Cardiac septum (tissue), 1 donor: ENCODE measurements around the gene TMEM106B. TPM values are rescaled to one million over a fixed set of nuclear protein-coding genes. Genes with fewer than 3 reads are reported as not detected.
"Not testable (repeated sequence)": the region's sequence is repeated elsewhere in the genome, so short reads cannot be mapped to it uniquely, and the experiment has no call there.

Experiments used
- DNase-seq: peaks from one replicate; pipeline ENCODE4 v3.0.0-alpha.2; 2020; ENCODE audit warnings: low spot score
- intact Hi-C: fragments of 100-400 bp; cut with DNase I; formaldehyde crosslinking; loops from one replicate; pipeline ENCODE4 v1.14.0; 2022
- total RNA-seq: library from RNA; stranded (reverse); fragmentation: NEBNext Ultra II Directional; extraction: Animal tissue kit (Norgen Biotek cat#: 25700); gene quantifications from one replicate; pipeline ENCODE4 v1.2.1, GENCODE V29; 2021
- donor health status: DM: no; HTN: no; CAD: no.

Gene TMEM106B
- total RNA-seq, 1 donor from 2014 or later, result 37.0 TPM

DNA sequence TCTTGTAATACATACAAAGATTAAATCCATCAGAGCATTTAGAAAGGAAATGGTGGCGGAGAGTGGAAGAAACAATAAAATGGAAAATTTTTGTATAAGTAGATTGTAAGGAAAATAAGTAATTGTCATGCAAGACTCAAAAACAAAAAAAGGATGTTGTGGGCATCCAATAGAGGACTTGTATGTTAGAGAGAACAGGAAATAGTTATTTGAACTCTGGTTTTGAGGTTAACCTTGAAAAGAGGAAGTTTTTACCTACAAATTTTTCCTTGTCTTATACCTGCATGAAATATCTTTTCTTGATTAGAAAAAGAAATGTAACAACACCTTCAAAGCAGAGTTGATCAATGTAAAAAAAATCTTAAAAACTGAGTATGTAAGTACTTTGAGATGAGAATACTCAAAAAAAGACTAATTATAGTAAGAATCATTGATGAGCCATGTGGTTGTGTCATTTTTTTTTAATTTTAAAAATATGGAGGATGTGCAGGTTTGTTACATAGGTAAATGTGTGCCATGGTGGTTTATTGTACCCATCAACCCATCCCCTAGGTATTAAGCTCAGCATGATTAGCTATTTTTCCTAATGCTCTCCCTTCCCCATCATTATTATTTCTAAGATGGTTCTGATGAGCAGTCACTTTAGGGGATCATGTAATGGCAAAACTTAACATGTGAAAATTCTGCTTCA, 11.9 kb downstream of the TMEM106B start:
- DNase-seq, result no peak
- intact Hi-C loops, result no loop called here

DNA sequence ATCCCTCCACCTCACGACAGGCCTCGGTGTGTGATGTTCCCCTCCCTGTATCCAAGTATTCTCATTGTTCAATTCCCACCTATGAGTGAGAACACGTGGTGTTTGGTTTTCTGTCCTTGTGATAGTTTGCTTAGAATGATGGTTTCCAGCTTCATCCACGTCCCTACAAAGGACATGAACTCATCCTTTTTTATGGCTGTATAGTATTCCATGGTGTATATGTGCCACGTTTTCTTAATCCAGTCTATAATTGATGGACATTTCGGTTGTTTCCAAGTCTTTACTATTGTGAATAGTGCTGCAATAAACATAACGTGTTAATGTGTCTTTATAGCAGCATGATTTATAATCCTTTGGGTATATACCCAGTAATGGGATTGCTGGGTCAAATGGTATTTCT, 13.9 kb downstream of the TMEM106B start:
- DNase-seq, intact Hi-C loops: not testable (repeated sequence)

GRCh38 chr7:12226756-12227155, 15.7 kb downstream of the TMEM106B start:
- intact Hi-C loops, result no loop called here
- DNase-seq, result no peak

DNA sequence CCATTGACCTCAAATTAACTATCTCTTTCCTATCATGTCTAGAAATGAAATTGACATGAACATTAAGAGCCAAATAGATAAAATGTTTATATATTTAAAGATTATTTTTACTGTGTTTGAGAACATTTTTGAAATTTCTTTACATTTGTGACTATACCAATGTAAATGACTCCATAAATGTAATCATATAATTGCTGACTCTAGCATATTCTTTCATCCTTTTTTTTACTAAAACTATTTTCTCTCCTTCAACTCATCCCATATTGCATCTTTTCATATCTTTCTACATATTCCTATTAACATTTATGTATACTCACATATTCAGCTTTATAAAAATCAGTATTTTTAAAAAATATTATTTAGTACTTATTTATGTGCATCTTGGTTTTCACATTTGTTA, 16.9 kb downstream of the TMEM106B start:
- DNase-seq, result no peak
- intact Hi-C loops, result no loop called here

DNA sequence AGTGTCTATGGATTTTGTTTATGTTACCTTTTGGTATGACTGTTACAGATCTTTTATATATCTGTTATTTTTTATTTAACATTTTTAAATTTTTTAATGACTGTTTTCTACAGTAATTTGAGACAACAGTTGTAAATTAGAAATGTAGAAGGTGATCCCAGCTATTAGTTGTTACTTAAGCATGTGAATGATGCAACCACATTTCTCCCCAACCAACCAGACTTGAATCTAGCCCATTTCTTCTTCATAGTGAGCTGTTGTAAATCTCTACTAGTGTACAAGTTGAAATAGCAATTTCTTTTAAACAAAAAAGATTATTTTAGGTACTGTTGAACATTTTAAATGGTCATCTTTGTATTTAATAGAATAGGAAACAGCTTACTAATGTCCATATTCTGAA, 18.0 kb downstream of the TMEM106B start:
- intact Hi-C loops, result no loop called here
- no peak for DNase-seq

DNA sequence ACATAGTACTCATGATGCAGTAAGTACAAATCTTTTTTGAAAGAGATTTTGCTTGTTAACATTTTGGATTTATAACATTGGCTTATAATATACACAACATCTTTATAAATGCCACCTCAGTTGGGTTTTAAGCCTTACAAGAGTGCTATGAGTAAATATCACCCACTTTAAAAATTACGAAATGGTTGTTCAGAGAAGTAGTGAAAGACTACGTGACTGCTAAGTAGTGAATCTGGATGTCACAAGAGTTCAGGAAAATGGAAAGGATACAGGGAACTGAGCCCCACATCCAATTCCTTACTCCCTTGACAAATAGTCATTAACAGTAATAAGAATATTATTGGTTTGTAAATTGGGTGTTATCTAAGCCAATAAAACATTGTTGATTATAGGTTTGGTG, 20.0 kb downstream of the TMEM106B start:
- intact Hi-C loops, result no loop called here
- DNase-seq, result no peak

DNA sequence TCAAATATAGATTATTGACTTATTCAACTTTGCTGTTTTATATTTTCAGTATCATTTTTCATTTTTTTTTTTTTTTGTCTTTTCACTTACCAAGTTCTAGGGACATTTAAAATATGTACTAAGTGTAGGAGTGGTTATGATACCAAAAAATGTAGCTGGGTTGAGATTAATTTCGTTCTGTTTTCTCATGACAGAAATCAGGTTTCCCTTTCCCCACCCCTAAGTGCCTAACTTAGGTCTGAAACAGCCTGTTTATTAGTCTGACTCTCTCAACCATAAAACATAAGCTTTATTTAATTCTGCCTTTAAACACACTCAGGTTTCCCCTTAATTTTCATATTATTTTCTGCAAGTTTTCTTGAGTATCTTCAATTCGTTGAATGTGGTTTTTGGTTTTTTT, 22.1 kb downstream of the TMEM106B start:
- intact Hi-C loops, result no loop called here
- DNase-seq, result no peak

DNA sequence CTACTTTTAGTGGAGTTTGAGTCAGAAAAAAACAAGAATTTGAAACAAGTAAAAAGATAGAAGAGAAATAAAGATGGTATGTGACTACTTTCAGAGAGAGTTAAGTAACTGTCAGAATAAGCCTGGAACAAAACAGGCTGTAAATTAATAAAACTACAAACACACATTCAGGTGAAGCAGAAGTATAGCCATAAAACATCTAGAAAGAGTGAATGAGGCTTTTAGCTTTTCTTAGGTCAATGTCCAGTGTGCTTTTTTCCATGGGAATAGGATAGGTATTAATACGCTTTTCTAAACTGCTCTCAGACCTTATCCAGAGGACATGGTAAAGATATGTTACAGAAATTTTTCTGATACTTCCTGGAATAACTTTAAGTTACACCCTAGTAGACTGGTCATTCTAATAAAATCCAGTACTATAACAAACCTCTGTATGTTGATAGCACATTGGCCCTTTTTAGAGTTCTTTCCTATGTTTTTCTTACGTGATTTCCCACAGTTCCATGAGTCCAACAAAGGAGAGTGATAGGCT, 23.3 kb downstream of the TMEM106B start:
- no peak for DNase-seq
- intact Hi-C loops, result no loop called here

DNA sequence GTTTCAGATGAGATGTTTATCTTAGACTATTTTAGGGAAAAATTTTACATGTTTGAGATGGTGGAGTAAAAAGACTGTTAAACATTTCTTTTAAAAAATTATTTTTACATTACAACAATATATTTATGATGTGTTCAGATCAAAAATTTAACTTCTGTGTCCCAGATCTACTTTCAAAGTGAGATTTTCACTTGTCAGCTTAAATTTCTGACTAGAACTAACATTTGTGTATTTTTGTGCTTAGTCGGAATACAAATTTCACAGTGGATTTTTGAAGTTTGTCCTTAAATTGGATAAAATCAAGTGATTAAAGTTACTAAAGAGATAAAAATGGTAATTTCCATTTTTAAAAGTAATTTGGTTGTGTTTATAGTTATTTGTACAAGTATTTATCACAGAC, 24.9 kb downstream of the TMEM106B start:
- no peak for DNase-seq
- intact Hi-C loops, result no loop called here

GRCh38 chr7:12237007-12237406, 25.9 kb downstream of the TMEM106B start:
- DNase-seq, result no peak

DNA sequence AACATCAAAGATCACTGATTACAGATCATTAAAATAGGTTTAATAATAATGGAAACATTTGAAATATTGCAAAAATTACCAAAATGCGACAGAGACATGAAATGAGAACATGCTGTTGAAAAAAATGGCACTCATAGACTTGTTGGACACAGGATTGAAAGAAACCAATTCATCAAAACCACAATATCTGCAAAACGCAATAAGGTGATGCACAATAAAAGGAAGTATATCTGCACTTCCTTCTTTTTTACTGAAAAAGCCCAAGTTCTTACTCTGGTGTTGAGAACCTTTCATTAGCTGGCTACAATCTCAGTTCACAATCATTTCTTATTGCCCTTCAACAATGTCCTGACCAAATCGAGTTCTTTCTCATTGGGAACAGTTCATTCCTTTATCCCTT, 28.7 kb downstream of the TMEM106B start:
- DNase-seq, result no peak
- intact Hi-C loops, result no loop called here

More at GRCh38 chr7:12237007-12237406, 25.9 kb downstream of the TMEM106B start:
- intact Hi-C loops, result no loop called here

DNA sequence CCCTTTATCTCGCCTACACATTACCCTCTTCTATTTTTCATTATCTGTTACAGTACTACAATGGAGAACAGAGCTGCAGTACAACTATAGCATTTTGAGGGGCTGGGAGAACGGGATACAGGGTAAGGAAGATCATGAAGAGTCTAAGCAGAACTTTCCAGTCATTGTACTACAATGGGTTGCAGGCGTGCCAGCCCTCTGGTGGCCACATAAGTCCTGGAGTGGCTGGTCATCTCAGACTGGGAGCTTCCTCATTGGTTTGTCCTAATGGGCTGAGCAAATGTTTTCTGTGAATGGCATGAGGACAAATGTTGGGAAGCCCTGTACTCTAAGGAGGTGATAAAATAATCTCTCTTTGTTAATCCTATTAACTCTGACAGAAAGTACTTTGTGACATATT, 33.0 kb downstream of the TMEM106B start:
- intact Hi-C loops, result no loop called here
- DNase-seq, result no peak

DNA sequence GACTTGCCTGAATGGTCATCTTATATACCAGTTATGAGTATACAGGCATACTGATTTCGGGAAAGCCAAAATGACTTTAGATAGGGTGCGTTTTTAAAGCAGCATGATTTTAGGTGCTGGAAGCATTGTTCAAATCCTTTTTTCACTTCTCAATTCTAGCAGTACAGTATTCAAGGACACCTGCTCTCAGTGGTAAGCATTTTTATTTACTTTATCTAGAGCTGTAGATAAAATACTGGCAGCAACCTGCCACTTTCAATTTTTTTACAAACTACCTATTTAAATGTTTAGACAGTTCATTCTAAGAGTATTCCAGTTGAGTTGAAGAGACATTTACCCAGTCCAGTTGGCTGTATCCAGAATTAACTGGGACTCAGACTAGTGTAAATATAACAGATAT, 33.6 kb downstream of the TMEM106B start:
- no peak for DNase-seq
- intact Hi-C loops, result no loop called here

DNA sequence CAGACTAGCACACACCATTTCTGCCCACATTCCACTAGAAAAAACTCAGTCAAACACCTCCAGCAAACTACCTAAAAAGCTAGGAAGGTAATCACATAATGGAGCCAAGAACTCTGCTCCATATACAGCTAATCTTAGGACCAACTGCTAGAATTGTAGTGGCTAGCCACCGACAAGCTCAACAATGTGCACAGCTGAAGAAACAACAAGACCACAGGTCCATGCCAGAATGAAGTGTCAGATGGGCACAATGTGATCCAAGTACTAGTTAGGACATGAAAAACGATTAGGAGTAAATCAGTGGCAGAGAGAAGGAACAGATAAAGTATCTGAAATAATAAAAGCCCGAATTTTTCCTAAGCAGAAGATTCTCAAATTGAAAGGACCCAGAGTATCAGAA, 38.6 kb downstream of the TMEM106B start:
- intact Hi-C loops, result no loop called here
- DNase-seq, result no peak

DNA sequence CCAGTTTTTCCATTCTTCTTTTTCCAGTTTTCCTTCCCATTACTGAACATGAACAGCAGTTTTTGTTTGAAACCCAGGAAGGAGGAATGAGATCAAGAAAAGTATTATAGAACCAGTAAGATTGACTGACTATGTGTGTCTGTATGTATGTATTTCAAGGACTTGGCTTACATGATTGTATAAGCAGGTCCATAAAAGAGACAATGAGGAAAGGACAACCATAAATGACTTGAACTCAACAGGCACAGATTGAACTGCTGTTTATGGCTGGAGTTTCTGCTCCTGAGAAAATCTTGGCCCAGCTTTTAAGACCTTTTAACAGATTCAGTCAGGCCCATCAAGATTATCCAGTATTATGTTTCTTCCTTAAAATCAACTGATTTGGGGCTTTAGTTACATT, 39.1 kb downstream of the TMEM106B start:
- intact Hi-C loops, result no loop called here

DNA sequence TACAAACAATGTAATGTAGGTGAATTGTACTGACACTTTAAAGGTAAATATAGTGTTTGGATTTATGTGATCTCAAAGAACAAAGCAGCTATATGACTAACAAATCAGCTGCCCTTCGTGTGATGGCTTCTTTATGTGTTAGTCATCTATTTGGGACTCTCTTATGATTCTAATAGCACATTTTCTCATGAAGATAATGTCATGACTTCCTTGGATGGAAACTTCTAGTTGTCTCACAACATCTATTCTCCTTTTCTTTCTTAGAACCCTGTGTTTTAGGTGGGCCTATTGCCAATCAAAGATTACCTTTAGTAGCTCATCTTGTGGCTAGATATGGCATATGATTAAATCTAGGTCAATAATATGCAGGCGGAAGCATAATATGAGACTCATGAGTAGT, 45.0 kb downstream of the TMEM106B start:
- intact Hi-C loops, result no loop called here
- DNase-seq, result no peak

More for the DNA sequence above, 39.1 kb downstream of the TMEM106B start:
- no peak for DNase-seq

DNA sequence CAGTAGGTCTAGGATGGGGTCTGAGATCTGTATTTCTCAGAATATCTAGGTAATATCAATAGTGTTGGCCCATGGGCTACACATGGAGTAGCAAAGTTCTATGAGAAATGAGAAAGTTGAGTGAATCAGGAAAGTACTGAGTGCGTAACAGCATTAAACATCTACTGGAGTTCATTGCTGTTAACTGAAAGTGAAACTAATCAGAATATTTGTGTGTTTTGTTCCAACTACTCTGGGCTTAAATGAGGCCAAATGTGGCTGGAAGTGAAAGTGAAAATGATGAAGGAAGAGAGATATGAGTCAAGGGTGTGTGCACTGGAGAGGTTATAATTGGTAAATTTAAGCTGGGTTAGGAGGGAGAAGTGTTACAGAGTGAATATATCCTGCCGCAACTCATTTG, 46.5 kb downstream of the TMEM106B start:
- intact Hi-C loops, result no loop called here
- no peak for DNase-seq

DNA sequence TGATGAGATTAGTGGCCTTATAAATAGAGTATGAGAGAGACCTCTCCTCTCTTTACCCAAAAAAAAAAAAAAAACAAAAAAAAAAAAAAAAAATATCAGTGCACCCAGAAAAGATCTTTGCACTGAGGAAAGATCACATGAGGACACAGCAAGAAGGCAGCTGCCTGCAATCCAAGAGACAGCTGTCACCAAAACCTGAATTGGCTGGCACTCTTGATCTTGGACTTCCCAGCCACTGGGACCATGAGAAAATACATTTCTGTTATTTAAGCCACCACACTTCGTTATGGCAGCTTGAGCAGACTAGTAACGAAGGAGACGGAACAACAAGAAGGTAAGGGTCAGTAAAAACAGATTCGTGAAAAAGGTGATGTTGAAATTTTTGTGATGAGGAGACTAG, 47.0 kb downstream of the TMEM106B start:
- intact Hi-C loops, result no loop called here

DNA sequence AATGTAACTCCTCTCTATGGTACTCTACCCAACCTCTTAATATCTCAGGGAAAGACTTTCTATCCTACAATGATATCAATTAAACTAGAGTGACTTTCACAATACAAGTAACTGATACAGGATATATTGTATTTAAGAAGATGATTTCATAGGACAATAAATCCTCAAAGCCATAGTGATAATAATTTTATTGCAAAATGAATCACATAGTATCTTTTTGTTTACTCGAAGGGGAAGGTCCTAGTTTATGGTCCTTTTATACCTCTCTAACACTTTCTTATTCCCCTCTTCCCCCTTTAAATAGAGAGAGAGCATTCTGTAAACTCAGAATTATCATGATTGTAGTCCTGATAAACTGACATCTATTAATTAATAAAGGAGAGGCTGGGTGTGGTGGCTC, 56.4 kb downstream of the TMEM106B start:
- intact Hi-C loops, result no loop called here
- no peak for DNase-seq

More for the DNA sequence above, 47.0 kb downstream of the TMEM106B start:
- no peak for DNase-seq

- DNase-seq, result no peak
- intact Hi-C loops, result no loop called here
Observed at GRCh38 chr7:12269100-12269895, 58.2 kb downstream of the TMEM106B start.

GRCh38 chr7:12281038-12281437, 69.9 kb downstream of the TMEM106B start:
- no peak for DNase-seq
- intact Hi-C loops, result no loop called here
